HG03575 (cell line): ENCODE data around the gene MSH4.
"Not testable (repeated sequence)": the region's sequence is repeated elsewhere in the genome, so short reads cannot be mapped to it uniquely, and the experiment has no call there.

Source experiments
- ATAC-seq: cut with Tn5 transposase; IDR thresholded peaks from one replicate; pipeline ENCODE4 v1.9.1; 2021; ENCODE audit not compliant: unreplicated experiment, insufficient number of reproducible peaks, low FRiP score; ENCODE audit errors: extremely low read depth

The MSH4 gene

DNA sequence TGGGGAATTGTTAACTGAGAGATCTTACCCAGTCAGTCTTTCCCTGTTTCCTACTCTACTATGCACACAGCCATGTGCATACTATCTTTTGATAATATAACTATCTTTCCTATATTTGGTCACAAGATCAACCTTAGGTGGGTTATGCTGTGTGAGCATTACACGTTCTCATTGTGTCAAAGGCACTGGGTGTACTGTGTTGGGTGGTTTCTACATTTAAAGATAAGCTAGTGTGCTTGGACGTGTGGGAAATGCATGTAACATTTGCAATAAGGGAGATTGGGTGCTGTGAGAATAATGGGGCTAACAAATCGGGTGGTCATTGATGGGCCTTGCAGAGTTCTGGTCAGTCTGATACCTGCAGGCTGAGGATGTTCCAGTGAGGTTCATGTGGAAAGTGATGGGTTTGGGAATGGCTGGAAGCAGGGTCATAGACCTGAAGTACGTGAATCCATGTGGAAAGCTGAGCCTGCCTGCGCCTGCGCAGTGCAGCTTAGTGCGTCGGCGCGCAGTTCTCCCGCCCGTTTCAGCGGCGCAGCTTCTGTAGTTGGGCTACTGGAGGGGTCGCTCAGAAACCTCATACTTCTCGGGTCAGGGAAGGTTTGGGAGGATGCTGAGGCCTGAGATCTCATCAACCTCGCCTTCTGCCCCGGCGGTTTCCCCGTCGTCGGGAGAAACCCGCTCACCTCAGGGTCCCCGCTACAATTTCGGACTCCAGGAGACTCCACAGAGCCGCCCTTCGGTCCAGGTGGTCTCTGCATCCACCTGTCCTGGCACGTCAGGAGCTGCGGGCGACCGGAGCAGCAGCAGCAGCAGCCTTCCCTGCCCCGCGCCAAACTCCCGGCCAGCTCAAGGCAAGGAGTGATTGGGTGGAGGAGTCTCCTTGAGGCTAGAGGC, at the start of gene MSH4:
MSH4 (plus strand) TSS at position 507 of the 897 bp plus-strand sequence; CDS start at position 611, 104 bp downstream.
- ATAC-seq: no peak

DNA sequence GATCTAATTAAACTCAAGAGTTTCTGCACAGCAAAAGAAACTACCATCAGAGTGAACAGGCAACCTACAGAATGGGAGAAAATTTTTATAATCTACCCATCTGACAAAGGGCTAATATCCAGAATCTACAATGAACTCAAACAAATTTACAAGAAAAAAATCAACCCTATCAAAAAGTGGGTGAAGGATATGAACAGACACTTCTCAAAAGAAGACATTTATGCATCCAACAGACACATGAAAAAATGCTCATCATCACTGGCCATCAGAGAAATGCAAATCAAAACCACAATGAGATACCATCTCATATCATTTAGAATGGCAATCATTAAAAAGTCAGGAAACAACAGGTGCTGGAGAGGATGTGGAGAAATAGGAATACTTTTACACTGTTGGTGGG, 39.5 kb upstream of the MSH4 start:
- not testable (repeated sequence) for ATAC-seq

DNA sequence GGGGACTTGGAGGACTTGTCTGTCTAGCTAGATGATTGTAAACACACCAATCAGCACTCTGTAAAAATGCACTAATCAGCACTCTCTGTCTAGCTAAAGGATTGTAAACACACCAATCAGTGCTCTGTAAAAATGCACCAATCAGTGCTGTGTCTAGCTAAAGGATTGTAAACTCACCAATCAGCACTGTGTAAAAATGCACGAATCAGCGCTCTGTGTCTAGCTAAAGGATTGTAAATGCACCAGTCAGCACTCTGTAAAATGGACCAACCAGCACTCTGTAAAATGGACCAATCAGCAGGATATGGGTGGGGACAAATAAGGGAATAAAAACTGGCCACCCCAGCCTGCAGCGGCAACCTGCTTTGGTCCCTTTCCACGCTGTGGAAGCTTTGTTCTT, 38.1 kb upstream of the MSH4 start:
- not testable (repeated sequence) for ATAC-seq

DNA sequence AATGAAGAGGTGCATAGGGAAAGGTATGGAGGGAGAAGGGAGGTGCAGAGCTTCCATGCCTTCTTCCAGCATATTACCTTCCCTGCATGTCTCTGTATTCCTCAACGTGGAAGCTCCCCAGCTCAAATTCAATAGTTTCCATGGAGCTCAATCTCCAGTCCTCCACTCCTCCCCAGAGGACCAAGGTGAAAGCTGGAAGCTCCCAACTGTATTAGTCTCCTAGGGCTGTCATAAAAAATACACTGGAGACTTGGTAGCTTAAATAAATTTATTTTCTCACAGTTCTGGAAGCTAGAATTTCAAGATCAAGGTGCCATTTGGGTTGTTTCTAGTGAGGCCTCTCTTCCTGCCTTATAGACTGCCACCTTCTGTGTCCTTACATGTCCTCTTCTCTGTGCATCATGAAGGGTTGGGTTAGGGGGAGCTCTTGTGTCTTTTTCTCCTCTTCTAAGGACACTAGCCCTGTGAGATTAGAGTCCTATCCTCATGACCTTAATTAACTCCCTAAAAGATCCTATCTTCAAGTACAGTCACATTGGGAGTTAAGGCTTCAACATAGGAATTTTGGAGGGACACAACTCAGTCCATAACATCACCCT, 32.5 kb upstream of the MSH4 start:
- no peak for ATAC-seq

DNA sequence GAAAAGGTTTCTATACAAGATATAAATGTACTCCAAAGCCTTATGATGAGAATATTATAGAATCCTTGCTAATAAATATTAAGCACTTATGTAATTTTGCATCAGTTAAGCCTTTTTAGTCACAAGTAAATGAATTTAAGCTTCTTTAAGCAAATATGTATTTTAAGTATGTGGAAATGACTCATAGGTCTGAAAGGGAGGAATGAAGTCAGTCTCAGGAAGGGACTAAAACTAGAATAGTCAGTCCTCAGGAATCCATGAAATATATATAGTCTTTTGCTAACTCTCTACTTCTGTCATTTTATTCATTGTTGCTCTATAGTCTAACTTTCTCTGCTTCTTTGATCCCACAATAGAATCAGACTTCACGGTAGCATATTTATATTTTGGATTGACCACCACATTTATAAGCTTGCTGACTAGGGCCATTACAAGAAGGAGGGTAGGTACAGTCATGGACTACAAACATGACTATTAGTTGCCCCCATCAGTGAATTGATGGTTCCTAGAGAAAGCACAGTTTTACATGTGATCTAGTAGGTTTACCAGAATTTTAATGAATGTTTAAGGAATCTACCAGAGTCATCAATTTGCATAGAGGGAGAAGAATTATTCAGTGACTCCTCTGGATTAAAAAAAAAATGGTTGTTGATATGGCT, 30.9 kb upstream of the MSH4 start:
- ATAC-seq: no peak

DNA sequence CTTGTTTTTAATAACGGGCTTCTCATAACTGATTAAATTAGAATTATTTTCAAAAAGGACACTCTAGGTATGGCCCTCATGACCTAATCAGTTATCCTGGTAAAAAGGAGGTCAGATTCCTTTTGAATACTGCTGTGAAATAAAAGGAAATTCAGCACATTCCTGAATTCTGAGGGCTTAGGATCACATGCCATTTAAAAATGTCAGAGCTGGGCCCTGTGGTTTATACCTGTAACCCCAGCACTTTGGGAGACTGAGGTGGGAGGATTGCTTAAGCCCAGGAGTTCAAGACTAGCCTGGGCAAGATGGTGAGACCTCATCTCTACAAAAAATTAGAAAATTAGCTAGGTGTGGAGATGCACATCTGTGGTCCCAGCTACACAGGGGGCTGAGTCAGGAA, 28.7 kb upstream of the MSH4 start:
- ATAC-seq: no peak

DNA sequence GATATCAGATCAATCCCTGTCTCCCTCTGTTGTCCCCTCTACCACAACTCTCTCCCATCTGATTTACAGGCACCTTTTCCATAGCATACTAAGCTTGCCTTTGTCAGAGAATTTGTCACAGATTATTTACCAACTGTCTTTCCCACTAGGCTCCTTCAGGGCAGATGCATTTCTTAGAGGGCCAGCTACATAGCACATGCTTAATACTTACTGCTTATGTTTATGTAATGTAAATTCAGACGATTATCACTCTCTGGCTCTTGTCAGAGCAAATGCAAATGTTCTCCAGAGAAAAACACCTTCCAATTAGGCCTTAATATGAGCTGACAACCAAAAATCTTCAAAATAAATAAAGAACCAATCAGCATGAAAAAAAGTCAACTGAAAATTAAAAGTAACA, 25.9 kb upstream of the MSH4 start:
- no peak for ATAC-seq

DNA sequence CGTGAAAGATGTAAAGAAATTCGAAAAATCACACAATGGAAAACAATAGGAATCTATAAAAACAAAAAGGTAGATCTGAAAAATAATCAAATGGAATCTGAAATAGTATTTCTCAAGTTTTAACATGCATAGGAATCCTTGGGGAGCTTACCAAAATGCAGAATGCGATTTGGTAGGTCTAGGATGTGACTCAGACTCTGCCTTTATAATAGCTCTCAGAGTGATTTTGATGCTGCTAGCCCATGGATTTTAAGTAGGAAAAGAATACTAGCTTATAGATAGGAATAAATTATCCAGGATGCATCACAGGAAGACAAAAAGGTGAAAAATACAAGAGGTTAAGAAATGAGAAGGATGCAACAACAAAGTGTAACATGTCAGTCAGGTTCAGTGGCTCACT, 24.7 kb upstream of the MSH4 start:
- ATAC-seq: no peak

DNA sequence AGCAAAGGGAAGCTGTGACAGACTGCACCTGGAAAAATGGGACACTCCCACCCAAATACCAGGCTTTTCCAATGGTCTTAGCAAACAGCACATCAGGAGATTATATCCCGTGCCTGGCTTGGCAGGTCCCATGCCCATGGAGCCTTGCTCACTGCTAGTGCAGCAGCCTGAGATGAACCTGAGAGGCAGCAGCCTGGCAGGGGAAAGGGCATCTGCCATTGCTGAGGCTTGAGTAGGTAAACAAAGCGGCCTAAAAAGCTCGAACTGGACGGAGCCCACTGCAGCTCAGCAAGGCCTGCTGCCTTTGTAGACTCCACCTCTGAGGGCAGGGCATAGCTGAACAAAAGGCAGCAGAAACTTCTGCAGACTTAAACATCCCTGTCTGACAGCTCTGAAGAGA, 18.9 kb upstream of the MSH4 start:
- ATAC-seq: not testable (repeated sequence)

DNA sequence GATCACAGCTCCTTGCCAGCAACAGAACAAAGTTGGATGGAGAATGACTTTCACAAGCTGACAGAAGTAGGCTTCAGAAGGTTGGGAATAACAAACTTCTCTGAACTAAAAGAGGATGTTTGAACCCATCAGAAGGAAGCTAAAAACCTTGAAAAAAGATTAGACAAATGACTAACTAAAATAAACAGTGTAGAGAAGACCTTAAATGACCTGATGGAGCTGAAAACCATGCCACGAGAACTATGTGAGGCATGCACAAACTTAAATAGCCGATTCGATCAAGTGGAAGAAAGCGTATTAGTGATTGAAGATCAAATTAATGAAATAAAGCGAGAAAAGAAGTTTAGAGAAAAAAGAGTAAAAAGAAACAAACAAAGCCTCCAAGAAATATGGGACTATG, 18.0 kb upstream of the MSH4 start:
- not testable (repeated sequence) for ATAC-seq

DNA sequence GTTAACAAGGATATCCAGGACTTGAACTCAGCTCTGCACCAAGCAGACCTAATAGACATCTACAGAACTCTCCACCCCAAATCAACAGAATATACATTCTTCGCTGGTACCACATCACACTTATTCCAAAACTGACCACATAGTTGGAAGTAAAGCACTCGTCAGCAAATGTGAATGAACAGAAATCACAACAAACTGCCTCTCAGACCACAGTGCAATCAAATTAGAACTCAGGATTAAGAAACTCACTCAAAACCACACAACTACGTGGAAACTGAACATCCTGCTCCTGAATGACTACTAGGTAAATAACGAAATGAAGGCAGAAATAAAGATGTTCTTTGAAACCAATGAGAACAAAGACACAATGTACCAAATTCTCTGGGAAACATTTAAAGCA, 16.5 kb upstream of the MSH4 start:
- not testable (repeated sequence) for ATAC-seq

DNA sequence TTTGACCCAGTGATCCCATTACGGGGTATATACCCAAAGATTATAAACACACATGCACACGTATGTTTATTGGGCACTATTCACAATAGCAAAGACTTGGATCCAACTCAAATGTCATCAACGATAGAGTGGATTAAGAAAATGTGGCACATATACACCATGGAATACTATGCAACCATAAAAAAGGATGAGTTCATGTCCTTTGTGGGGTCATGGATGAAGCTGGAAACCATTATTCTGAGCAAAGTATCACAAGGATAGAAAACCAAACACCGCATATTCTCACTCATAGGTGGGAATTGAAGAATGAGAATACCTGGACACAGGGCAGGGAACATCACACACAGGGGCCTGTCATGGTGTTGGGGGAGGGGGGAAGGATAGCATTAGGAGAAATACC, 12.8 kb upstream of the MSH4 start:
- ATAC-seq: not testable (repeated sequence)

DNA sequence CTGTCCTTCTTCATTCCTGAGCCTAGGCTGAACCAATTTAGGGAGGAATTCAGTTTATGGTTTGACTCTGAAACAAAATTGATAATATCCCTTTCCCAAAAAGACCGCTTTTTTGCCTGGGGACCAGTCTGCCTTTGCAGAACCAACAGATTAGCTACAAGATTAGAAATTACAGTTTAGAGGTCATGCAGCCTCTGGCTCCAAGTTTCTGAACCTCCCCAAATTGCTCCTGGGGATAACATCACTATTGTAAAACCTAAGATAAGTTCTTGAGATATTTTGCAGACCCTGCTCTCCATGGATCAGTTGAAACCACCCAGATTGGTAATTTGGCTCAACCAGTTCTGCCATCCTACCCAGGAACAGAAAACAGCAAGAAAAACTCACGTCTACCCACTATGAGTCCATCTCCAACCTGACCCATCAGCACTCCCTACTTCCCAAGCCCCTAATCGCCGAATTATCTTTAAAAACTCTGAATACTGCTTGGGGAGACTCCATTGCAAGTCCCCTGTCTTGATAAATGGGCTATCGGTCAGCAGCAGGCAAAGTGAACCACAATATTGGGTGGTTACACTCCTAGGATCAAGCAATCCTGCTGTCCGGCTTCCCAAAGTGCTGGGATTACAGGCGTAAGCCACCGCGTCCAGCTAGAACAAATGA, 11.2 kb upstream of the MSH4 start:
- peak; percentile 7 for ATAC-seq

DNA sequence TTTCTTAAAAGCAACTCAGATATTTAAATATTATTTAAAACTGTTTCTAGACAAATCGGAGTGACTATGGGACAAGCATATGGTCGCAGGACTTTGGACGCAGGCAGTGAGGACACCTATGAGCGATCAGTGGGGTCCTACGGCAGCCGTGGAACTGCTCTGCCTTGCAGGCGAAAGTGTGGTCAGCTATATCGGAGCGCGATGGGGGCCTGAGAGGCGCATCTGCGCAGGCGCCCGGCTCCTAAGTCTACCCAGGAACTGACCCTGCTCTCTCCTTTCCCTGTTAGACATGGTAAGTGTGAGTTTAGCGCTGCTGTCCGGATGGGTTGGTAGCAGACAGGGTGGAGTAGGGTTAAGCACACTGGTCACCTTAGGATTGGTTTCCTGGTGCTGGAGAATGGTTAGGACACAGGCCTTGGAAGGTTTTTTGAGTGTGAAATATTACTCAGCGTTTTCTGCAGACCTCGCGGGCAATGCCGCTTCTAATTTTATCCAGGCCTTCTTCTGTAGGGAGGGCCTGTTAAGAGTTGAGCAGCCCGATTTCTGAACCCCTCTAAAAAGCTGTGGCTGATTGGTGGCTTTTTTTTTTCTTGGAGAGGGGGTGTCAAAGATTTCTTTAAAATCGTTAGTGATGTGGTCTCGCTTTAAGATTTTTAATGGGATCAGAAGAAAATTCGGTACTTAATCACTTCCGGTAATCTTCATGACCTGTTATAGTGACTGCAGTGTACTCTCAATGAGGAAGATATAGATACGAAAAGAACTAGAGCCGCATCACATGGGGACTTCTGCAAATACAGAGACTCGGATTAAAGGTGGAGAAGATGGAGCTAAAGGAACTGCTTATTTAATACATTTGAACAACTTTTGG, 10.5 kb upstream of the MSH4 start, which contains the start of gene RABGGTB:
RABGGTB (plus strand) TSS at position 274 of the 871 bp plus-strand sequence; CDS start at position 290, 16 bp downstream.
- ATAC-seq: peak; percentile 50

DNA sequence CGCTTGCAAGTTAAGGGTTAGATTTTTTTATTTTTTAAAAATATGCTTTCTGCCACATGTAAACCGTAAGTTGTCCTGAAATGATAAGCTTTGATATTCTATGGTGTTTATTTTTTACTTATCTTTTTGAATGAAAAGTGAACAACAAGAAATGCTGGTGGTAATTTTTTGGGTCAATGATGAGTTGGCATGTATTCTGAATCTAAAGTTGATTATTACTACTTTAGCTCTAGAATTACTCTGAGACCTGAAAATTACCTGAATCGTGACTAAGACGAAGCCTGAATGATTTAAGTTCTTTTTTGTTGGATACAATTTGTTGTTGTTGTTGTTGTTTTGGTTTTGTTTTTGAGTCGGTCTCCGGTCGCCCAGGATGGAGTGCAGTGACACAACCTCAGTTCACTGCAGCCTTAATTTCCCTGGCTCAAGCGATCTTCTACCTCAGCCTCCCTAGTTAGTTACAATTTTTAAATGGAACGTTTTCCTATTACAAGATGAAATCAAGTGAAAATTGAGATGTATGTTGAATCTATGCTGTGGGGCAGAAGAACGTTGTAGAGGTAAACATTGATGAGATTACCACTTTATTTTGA, 9.7 kb upstream of the MSH4 start:
- no peak for ATAC-seq

DNA sequence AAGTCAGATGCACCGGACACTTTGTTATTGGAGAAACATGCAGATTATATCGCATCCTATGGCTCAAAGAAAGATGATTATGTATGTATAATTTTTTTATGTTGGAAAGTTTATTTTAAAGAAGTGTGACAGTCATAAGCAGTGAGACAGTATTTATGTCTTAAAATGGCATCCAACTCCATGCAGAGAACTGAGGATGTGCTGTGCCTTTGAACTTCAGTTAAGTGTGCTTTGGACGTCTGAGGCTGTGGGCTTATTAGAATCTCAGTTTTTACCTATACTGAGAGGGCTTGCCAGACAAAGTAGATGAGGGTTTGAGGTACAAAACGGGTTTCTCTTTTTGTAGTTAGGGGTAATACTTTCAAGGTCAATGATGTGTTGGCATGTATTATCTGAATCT, 9.2 kb upstream of the MSH4 start:
- no peak for ATAC-seq

DNA sequence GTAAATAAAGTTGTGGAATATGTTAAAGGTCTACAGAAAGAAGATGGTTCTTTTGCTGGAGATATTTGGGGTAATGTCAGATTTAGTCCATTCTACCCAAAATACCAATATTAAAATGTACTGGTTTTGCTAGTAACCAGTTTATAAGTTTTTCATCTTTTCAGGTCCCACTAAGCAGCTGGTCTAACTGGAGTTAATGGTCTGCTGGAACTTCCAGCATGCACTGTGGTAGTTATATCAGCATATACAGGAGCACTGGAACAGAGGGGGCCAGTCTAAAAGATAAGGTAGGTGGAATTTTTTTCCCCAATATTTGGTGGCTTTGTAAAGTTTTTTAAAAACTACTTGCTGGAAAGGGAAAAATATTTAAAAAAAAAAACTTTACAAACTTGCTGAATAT, 6.7 kb upstream of the MSH4 start:
- no peak for ATAC-seq

DNA sequence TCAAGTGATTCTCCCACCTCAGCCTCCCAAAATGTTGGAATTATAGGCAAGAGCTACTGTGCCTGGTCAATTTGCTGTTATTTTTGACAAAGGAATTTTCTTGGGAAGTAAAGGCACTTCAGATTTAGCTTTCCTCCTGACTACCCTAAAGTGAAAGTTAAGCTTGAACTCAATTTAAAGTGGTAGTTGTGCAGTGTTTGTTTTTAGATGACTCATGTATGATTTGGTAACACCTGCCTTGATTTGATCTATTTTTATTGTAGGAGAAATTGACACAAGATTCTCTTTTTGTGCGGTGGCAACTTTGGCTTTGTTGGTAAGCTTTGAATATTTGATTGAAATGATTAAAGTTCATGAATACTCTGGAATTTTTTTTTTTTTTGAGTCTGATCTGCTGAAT, 5.7 kb upstream of the MSH4 start:
- no peak for ATAC-seq
